GM21717 (cell line): ENCODE results near the gene AHI1.
"Not testable (repeated sequence)": the region's sequence is repeated elsewhere in the genome, so short reads cannot be mapped to it uniquely, and the experiment has no call there.

ENCODE experiments used
- ATAC-seq: cut with Tn5 transposase; IDR thresholded peaks from one replicate; pipeline ENCODE4 v1.9.1; 2021; ENCODE audit warnings: mild to moderate bottlenecking, moderate library complexity; ENCODE audit not compliant: unreplicated experiment

AHI1 gene

DNA sequence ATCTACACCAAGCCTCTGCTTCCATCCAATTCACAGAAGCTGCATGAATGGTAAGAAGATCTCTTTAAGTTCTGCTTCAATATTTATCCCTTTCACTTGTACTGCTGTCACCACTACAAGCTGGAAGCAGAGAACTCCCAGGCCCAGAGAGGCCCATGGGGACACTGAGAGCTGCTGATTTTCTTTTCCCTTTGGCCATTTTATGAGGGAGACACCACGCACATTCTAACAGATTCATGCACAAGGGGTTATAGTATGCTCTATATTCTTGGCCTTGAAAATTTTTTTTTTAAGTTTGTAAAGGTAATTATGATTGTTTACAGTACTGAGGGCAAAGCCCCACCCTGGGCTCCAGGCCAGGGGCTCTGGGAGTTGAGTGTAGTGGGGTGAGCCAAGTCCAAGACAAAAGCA is 228.1 kb downstream of the AHI1 start:
- no peak for ATAC-seq

DNA sequence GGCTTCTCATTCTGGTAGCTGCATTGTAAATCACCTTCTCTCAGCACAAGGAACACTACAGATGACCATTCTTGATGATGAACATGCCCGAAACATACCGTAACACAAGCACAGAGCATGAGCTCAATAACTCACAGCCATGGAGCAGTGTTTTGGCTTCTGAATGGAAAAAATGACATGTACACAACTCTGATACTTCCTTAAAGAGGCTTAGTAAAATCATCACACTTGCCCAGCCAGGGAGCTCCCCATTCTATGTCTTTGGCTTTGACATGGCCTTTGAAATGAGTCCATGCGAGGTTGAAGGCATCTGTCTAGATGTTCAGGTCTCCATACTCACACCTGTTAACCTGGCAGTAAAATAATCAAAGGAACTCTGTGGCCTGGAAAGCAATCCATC is 228.8 kb downstream of the AHI1 start:
- no peak for ATAC-seq

DNA sequence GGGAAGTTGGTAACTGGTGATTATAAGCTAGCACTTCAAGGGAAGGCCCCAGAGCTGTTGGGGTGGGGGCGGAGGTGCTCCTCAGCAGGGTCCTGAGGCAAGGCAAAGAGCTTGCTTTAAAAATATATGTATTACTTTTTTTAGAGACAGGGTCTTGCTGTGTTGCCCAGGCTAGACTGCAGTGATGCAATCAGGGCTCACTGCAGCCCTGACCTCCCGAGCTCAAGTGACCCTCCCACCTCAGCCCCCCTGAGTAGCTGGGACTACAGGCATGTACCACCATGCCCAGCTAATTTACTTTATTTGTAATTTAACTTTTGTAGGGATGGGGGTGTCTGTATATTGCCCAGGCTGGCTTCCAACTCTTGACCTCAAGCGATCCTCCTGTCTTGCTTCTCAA is 229.3 kb downstream of the AHI1 start:
- ATAC-seq, result no peak

DNA sequence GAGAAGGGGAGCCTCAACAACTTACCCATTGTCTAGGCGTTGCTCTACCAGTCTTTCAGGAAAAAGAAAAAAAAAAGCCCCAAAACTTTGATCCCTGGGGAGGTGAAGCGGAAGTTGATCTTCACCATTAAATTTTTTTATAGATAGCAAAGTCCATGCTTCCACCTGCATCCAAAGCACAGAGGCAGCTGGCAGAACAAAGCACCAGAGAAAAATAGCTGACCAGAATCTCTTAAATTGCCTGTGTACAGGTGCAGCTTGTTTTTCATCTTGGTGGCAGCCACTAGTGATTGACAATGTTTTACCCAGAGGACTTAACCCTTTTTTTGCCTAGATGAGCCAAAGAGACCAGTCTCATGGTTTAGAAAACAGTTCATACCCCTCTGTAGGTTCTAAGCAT is 230.5 kb downstream of the AHI1 start:
- no peak for ATAC-seq

DNA sequence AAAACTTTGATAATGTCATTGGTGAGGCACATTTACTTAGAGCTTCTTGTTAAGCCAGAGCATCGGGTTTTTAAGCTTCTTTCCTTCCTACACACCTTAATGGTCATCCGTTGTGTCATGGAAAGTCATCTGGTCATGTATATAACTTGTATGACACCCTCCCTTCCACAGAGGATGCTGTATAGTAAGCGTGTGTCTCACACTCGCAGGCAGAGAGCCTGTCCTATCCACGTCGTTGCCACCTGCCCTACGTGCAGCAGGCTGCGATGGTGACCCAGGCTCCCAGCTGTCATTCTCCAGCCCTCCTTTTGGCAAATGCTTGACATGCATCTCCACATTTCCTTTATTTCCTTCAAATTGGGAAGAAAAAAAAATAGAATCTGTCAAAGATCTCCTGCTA is 230.9 kb downstream of the AHI1 start:
- ATAC-seq, result no peak

DNA sequence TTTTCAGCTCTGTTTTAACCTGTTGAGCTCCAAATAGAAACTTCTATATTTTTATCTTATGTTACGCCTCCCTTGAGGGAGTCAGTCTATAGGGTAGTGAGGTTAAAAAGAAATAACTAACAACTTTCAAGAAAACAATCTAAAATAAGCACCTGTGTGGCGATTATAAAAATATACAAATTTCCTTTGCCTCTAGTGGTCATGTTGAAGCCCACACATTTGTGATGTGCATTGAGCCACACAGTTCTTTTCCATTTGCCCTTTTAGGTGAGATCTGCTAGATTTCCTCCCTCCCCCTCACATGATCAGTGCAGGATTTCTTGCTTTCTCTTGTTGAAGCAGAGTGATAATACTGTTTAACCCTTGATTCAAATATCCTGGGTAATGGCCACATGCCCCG is 232.3 kb downstream of the AHI1 start:
- ATAC-seq, result no peak

DNA sequence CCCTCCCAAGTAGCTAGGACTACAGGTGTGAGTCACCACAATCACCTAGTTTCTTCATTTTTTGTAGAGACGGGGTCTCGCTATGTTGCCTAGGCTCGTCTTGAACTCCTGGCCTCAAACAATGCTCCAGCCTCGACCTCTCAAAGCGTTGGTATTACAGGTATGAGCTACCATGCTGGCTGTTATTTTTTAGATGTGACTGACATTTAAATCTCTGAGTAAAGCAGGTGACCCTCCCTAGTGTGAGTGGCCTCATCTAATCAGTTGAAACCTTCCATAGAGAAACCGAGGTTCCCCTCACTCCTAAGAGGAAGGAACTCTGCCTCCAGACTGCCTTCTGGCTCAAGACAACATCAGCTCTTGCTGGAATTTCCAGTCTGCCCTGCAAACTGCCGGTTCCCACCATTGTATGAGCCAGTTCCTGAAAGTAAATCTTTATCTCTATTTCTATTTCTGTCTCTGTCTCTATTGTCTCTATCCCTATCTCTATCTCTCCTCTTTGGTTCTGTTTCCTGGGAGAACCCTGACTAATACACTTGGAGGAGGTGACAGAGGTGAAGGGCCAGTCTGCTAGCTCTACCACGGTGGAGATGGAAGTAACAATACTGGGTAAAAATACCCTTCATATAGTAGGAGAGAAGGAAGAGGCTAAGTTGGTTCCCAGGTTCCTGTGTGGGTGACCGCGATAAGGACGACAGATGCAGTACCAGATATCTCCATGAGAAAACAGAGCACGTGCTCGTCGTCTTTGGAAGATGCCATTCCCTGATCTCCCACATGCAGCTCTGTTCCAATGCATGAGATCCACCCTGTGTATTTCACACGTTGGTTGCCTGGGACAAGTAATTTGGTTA is 235.4 kb downstream of the AHI1 start:
- no peak for ATAC-seq

DNA sequence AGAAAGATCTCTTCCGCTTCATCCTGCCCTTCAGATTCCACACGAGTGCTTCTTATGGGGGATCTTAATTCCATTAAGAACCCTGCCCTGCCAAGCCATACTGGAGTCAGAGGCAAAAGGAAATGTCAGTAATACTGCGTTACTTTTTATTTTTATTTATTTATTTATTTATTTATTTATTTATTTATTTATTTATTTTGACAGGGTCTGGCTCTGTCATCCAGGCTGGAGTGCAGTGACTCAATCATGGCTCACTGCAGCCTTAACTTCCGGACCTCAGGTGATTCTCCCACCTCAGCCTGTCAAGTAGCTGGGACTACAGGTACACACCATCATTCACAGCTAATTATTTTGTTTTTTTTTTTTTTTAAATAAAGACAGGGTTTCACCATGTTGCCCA is 236.9 kb downstream of the AHI1 start:
- ATAC-seq, result no peak

DNA sequence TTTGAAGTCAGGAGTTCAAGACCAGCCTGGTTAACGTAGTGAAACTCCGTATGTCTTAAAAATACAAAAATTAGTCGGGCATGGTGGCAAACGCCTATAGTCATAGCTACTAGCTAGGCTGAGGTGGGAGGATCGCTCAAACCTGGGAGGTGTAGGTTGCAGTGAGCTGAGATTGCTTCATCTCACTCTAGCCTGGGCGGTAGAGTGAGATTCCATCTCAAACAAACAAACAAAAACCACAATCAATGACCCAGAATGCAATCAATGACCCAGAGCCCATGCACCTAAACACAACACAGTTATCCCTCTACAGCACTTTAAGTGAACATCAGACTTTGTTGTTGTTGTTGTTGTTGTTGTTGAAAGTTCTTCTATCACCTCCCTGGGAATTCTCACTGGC is 238.6 kb downstream of the AHI1 start:
- ATAC-seq, result no peak

DNA sequence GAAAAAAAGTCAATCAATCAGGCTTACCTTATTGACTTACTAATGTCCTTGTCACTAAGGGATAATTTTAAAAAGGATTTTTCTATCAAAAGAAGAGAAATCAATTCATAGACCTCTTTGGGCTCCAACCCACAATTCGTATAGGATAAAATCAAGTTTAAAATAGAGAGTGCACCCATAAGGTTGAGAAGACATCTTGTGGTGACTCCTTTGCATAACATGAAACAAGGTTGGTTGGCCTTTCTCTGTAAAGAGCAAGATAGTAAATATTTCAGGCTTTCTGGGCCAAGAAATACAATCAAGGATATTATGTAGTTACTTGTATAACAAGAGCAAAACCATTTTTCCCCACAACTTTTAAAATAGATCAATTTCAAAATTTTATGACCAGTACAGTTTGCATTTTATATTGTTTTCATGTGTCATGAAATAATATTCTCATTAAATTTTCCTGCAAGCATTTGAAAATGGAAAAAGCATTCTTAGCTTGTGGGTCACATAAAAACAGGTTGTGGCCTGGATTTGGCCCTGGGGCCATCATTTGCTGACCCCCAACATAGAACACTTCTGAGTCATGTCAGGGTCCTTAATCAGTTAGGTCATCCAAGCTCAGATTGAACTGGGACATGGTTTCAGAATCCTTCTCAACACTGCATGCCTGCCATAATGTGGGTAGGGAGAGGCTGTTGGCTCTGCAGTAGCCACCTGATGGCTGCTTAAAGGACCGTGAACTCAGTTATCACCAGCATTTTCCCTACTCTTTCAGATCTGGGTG is 239.7 kb downstream of the AHI1 start:
- no peak for ATAC-seq

DNA sequence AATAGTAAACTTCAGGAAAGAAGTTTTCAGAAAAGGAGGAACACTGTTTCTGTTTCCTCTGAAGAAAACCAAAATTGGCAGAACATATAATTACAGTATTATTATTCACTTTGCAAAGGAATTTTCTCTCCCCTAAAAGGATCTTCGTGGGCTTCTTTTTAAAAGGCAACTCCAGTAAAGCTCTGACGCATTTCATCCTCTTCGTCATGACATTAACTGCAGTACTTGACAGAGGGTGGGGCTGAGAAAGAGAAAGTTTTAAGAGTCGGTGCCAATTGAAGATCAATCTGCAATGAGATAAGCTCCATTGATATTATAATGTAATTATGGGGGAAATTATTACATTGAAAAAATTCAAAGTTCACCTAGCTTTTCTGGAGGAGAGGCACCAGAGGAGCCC is 240.7 kb downstream of the AHI1 start:
- no peak for ATAC-seq

DNA sequence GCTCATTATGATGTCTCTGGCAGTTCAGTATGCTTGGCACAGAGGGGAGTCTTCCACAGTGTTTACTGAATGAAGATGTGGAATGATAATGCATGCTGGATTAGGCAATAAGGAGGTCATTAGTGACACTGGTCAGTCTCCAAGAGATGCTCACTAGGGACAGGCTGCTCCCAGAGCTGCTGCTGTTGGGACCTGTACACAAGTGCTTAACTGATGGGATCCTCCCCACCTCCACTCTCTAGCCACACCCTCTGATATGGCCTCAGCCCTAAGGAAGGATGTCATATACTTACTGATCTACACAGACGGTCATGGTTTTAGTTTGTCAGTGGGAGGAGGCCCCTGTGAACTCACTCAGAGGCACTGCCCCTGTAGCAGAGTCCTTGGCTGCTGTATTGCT is 243.1 kb downstream of the AHI1 start:
- no peak for ATAC-seq

DNA sequence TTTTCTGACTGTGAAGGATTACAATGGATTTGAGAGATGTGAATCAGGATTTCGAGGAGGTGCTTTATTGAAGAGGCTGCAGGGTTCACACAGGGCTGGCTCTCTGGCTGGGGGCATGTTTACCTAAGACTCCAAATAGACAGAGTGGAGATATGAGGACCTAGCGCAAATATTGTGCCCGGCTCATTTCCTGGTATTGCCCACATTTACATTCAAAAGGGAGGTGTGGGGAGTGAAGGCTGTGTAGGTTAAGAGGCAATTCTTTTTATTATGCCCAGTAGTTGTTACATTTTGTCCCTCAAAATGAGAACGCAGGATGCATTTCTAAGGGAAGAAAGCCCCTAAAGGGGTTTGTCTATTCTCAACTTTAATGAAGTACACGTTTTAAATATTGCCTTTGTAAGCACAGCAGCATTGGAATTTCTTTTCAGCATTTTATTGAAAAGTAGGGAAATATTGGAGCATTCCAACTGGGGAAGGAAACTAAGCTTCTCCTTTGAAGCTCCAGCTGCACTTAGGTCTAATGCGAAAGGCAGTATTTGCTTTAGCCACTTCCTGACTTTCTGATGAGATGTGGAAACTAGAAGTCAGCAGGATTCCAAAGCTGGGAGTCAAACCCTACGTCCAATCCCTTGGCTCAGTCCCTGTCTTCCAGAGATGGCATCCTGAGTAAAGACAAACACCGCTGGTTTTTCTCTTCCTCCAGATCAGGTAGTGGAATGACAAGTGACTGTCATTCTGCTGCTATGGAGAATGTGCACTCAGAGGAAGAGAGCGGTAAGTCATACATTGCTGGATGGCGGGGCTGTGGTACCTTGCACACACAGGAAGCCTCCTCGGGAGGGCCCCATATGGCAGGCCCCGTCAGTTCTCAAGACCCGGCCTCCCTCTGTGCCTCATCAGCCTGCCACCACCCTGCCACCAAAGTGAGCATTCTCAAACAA is 245.8 kb downstream of the AHI1 start:
- ATAC-seq, result no peak

DNA sequence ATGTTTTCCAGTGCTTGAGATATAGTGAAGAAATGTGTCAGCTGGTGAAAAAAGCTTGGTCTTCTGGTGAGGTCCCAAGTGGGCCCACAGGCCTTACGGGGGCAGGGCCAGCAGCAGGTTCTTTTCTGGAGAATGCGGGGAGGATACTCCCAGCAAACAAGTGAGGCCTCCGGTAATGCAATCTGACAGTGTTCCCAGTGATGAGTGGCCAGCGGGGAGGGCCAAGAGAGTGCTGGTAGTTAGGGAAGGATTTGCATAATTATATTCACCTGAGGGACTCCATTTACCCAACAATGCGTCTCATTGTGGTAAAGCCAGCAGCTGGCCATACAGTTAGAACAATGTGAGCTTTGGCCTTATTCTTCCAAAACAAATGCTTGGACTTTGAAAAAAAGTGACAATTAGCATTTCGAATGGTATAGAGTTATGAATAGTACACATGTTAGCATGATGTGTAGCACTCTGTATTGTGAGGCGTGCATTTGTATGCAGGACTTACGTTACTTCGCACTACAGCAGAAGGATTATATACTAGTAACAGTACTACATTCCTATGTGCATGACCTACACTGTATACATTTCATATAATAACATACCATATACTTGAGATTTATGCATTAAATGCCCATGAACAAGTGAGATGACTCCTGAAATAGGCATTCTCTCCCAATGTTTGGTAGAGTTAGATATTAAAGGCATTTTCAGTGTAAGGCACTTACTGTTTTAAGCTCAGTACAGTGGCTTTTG is 246.6 kb downstream of the AHI1 start:
- no peak for ATAC-seq

DNA sequence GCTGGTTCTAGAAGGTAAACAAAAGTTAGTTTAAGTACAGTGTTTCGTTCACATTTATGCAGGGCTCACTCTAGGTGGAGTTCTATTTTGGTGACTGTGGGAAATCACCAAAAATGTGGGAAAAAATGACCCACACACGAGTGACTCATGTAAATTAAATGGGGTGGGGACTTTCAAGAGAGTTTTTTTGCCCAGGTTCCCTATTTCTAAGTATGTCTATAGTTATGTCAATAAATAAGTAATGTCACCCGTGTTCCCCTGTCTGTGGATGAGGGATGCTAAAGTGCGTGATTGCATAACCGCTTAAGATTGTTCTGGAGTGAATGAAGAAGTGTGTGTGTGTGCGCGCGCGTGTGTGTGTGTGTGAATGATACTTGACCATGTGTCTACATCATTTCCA is 247.3 kb downstream of the AHI1 start:
- no peak for ATAC-seq

DNA sequence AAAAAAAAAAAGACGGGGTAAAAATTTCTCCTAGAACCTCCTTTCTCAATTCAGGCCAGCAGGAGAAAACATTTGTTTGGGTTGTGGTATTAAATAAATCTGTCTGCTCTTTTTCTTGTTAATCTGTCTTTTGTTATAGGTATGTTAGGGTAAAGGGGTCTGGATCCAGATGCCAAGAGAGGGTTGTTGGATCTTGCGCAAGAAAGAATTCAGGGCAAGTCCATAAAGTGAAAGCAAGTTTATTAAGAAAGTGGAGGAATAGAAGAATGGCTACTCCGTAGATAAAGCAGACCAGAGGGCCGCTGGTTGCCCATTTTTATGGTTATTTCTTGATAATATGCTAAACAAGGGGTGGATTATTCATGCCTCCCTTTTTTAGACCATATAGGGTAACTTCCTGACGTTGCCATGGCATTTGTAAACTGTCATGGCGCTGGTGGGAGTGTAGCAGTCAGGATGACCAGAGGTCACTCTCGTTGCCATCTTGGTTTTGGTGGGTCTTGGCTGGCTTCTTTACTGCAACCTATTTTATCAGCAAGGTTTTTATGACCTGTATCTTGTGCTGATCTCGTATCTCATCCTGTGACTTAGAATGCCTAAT is 251.0 kb downstream of the AHI1 start:
- ATAC-seq, result not testable (repeated sequence)

DNA sequence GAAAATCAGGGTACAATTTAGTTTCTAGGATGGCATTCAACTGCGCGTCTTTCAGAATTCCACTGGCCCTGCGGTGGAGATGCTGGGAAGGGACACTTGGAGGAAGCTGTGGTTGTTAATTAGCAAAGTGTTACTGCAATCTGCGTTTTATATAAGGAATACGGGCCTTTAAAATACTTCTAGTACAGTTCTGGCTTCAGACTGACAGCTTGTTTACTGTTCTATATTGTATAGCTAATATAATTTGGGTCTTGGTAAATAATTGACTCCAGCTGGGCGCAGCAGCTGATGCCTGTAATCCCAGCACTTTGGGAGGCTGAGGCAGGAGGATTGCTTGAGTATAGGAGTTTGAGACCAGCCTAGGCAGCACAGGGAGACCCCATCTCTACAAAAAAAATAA is 252.7 kb downstream of the AHI1 start:
- no peak for ATAC-seq

DNA sequence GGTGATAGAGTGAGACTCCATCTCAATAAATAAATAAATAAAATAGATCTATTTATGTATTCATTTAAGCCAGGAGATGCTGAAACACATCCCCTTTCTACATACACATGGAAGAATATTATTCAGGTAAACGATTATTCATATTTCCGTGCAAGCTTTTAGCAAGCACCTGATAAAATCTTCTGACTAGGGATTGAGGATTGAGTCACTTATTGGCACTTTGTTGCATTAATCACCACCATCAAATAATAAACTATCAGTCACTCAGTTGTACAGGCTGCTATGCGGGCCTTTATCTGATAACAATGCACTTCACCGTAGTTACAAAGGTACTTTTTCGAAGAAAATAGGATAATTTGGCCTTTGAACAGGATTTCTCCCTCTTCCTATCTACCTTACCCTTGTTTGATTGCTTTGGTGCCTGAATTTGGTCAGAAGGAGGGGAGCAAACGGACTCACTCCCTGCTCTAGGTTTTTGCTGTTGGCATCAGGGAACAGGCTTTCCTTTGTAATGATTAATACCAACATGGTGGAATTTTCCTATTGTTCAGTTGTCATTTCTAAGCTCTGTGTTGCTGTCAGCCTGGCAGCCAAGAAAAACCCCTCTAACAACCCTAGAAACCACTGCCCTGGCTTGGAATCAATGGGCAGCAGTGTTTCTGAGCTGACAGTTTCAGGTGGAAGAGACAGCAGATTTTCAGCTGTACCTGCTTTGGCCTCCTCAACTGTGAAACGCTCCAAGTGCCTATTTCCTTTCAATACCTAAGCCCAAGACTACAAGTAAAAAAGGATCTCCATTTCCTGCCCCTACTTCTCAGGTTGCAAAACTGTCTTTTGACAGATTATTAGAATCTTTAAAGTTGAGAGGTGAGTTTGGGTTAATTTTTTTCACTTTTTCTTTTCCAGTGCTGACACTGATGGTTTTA is 253.4 kb downstream of the AHI1 start:
- no peak for ATAC-seq

DNA sequence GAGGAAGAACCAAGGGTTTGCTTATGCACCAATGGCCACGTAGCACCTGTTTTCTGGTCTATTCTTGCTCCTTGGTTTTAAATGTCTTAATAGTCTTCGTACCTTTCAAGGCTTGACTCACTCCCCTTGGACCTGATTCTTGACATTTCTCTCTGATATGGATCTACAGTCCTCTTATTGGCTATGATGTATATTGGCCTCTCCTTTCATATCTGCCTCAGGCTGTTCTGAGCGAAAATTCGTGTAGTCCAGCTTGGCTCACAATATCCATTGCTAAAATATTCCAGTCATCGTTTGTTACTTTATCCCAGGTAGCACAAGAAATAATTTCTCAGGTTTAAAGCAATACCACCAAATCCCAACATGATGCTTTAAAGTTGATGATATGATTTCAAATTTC is 256.8 kb downstream of the AHI1 start:
- no peak for ATAC-seq
